ENCODE results near the gene CHST13.

CHST13 gene

GRCh38 chr3:126510308-126510910 lies 13.5 kb upstream of the CHST13 start:
- TF ChIP-seq TAF1 (IDR thresholded peaks at IDR 0.05; ENCODE audit: low read depth): no peak
- no peak for TF ChIP-seq ZBTB7A (IDR thresholded peaks at IDR 0.05; ENCODE audit: low read depth)
- no peak for TF ChIP-seq MAX (IDR thresholded peaks at IDR 0.05)
- no peak for TF ChIP-seq REST (IDR thresholded peaks at IDR 0.05; ENCODE audit: low read depth)
- no peak for TF ChIP-seq NFIC (IDR thresholded peaks at IDR 0.05)
- no peak for TF ChIP-seq FOXM1 (IDR thresholded peaks at IDR 0.05; ENCODE audit: borderline replicate concordance, low read depth)
- no peak for TF ChIP-seq EP300 (IDR thresholded peaks at IDR 0.05; ENCODE audit: borderline replicate concordance)
- TF ChIP-seq CREB1 (IDR thresholded peaks at IDR 0.05; ENCODE audit: low read depth): no peak
- TF ChIP-seq CEBPB (IDR thresholded peaks at IDR 0.05): no peak
- TF ChIP-seq TCF12 (IDR thresholded peaks at IDR 0.05; ENCODE audit: low read depth): no peak
- no peak for TF ChIP-seq RAD21 (IDR thresholded peaks at IDR 0.05; ENCODE audit: low read depth)

DNA sequence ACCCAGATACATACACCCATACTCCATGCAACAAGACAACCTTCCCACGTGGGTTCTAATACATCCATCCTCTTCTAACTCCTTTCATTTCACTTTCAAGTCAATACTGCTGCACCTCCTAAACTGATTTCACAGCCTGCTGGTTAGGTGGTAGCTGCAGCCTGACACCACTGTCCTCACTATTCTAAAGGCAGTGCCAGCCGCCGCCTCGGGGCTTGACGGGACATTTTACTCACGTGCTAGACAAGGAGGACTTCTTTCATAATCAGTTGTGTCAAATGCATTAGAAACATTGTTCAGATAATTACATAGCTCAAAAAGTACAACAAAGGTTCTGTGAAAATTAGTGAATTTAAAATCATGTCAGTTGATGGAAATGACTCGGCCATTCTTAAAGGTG lies 12.7 kb upstream of the CHST13 start:
- TF ChIP-seq, protein P1, sequence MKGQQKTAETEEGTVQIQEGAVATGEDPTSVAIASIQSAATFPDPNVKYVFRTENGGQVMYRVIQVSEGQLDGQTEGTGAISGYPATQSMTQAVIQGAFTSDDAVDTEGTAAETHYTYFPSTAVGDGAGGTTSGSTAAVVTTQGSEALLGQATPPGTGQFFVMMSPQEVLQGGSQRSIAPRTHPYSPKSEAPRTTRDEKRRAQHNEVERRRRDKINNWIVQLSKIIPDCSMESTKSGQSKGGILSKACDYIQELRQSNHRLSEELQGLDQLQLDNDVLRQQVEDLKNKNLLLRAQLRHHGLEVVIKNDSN (IDR thresholded peaks at IDR 0.05): no peak
- TF ChIP-seq YY1 (IDR thresholded peaks at IDR 0.05; ENCODE audit: low read depth) (no peak), MAX (IDR thresholded peaks at IDR 0.05) (no peak), RAD21 (IDR thresholded peaks at IDR 0.05; ENCODE audit: low read depth) (no peak), CREB1 (IDR thresholded peaks at IDR 0.05; ENCODE audit: low read depth) (no peak), REST (IDR thresholded peaks at IDR 0.05; ENCODE audit: low read depth) (no peak), CEBPB (IDR thresholded peaks at IDR 0.05) (no peak), ZBTB7A (IDR thresholded peaks at IDR 0.05; ENCODE audit: low read depth) (no peak), EP300 (IDR thresholded peaks at IDR 0.05; ENCODE audit: borderline replicate concordance) (no peak), EGR1 (IDR thresholded peaks at IDR 0.05) (no peak), TCF12 (IDR thresholded peaks at IDR 0.05; ENCODE audit: low read depth) (no peak), TAF1 (IDR thresholded peaks at IDR 0.05; ENCODE audit: low read depth) (no peak)

GRCh38 chr3:126512026-126512425 lies 11.9 kb upstream of the CHST13 start:
- TF ChIP-seq CEBPB (IDR thresholded peaks at IDR 0.05) (no peak), REST (IDR thresholded peaks at IDR 0.05; ENCODE audit: low read depth) (no peak), EP300 (IDR thresholded peaks at IDR 0.05; ENCODE audit: borderline replicate concordance) (no peak), TEAD4 (IDR thresholded peaks at IDR 0.05) (no peak), YY1 (IDR thresholded peaks at IDR 0.05; ENCODE audit: low read depth) (no peak), MAX (IDR thresholded peaks at IDR 0.05) (no peak), TCF12 (IDR thresholded peaks at IDR 0.05; ENCODE audit: low read depth) (no peak), RAD21 (IDR thresholded peaks at IDR 0.05; ENCODE audit: low read depth) (no peak), ZBTB7A (IDR thresholded peaks at IDR 0.05; ENCODE audit: low read depth) (no peak), TAF1 (IDR thresholded peaks at IDR 0.05; ENCODE audit: low read depth) (no peak)
- TF ChIP-seq, protein P1 (IDR thresholded peaks at IDR 0.05): no peak

DNA sequence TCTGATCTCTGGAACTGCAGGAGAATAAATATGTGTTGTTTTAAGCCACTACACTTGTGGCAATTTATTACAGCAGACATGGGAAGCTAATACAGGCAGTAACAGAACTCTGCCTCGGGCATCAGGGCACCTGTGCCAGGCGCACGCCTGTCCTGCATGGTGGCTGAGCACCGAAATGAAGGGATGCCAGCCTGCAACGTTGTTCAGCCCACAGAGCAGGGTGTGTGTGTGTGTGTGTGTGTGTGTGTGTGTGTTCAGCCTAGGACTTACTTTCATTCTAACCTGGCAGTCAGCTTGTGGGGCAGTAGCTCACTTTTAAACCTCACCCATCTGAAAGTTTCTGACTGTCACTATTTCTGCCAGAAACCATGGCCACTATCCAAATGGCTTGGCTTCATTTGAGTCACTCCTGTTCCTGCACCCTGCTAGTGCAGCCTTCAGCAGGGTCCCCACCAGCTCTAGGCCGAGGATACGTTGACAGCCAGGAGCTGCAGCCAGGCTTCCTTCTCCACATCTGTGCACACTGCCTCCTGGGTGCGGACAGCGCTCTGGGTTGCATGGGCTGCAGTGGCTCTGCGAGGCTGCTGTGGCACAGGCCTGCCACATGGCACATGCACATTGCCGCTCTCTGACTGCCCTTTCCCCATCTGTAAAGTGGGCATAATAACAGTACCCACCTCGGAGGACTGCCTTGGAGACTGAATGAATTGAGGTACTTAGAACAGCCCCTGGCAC lies 10.9 kb upstream of the CHST13 start:
- no peak for TF ChIP-seq TEAD4 (IDR thresholded peaks at IDR 0.05)
- no peak for TF ChIP-seq MAX (IDR thresholded peaks at IDR 0.05)
- no peak for TF ChIP-seq ZBTB7A (IDR thresholded peaks at IDR 0.05; ENCODE audit: low read depth)
- TF ChIP-seq TAF1 (IDR thresholded peaks at IDR 0.05; ENCODE audit: low read depth): no peak
- TF ChIP-seq YY1 (IDR thresholded peaks at IDR 0.05; ENCODE audit: low read depth): no peak
- no peak for TF ChIP-seq CEBPB (IDR thresholded peaks at IDR 0.05)
- TF ChIP-seq EGR1 (IDR thresholded peaks at IDR 0.05): no peak
- TF ChIP-seq RAD21 (IDR thresholded peaks at IDR 0.05; ENCODE audit: low read depth): no peak
- no peak for TF ChIP-seq REST (IDR thresholded peaks at IDR 0.05; ENCODE audit: low read depth)
- TF ChIP-seq CREB1 (IDR thresholded peaks at IDR 0.05; ENCODE audit: low read depth): no peak
- TF ChIP-seq TCF12 (IDR thresholded peaks at IDR 0.05; ENCODE audit: low read depth): no peak

Data from Ishikawa (cell line).